NCI-H2107 treated with DMSO at 0.1 percent for 48 hours (cell line): ENCODE measurements around the gene PRUNE2.

Experiments used
- DNase-seq: peaks from one replicate; lab custom pipeline; 2025; ENCODE audit not compliant: unreplicated experiment; lab: John Stamatoyannopoulos, UW

PRUNE2 gene

GRCh38 chr9:76662476-76663281, 243.2 kb downstream of the PRUNE2 start:
- peak; percentile 67 for DNase-seq

GRCh38 chr9:76658510-76659231, 247.2 kb downstream of the PRUNE2 start:
- peak; percentile 21 for DNase-seq

- no peak for DNase-seq
Measured at GRCh38 chr9:76657265-76657664, 248.6 kb downstream of the PRUNE2 start.

GRCh38 chr9:76655971-76656370, 249.9 kb downstream of the PRUNE2 start:
- DNase-seq: no peak

GRCh38 chr9:76655121-76655541, 250.8 kb downstream of the PRUNE2 start:
- no peak for DNase-seq

- no peak for DNase-seq
Measured at GRCh38 chr9:76654575-76654974, 251.3 kb downstream of the PRUNE2 start.

- DNase-seq: no peak
Measured at GRCh38 chr9:76654051-76654461, 251.9 kb downstream of the PRUNE2 start.

- DNase-seq: peak; percentile 6
Measured at GRCh38 chr9:76652894-76653293, 253.0 kb downstream of the PRUNE2 start.

GRCh38 chr9:76651119-76651705, 254.7 kb downstream of the PRUNE2 start:
- no peak for DNase-seq

- DNase-seq: no peak
Measured at GRCh38 chr9:76650692-76651091, 255.2 kb downstream of the PRUNE2 start.

- no peak for DNase-seq
Measured at GRCh38 chr9:76649894-76650293, 256.0 kb downstream of the PRUNE2 start.

GRCh38 chr9:76646249-76646648, 259.7 kb downstream of the PRUNE2 start:
- DNase-seq: no peak

GRCh38 chr9:76644647-76645250, 261.2 kb downstream of the PRUNE2 start:
- no peak for DNase-seq

GRCh38 chr9:76644171-76644570, 261.7 kb downstream of the PRUNE2 start:
- DNase-seq: no peak

- DNase-seq: no peak
Measured at GRCh38 chr9:76643399-76644117, 262.4 kb downstream of the PRUNE2 start.

GRCh38 chr9:76642701-76643209, 263.2 kb downstream of the PRUNE2 start:
- no peak for DNase-seq

GRCh38 chr9:76642074-76642473, 263.8 kb downstream of the PRUNE2 start:
- no peak for DNase-seq

- no peak for DNase-seq
Measured at GRCh38 chr9:76638001-76638400, 267.9 kb downstream of the PRUNE2 start.

- DNase-seq: no peak
Measured at GRCh38 chr9:76637416-76637815, 268.5 kb downstream of the PRUNE2 start.

- DNase-seq: no peak
Measured at GRCh38 chr9:76634356-76635054, 271.4 kb downstream of the PRUNE2 start.
